ENCODE data around the gene SLC40A1. TPM values are rescaled to one million over a fixed set of nuclear protein-coding genes. Genes with fewer than 3 reads are reported as not detected.

Gene SLC40A1
- total RNA-seq, 1 experiment from 2014 or later = not detected

- Histone ChIP-seq H3K36me3 (ENCODE audit: insufficient read depth, low read length) (no peaks in the 10 kb centered on the region), H4K20me1 (ENCODE audit: insufficient read depth, low read depth, low read length) (no peaks in the 10 kb centered on the region), H3K4me3 (ENCODE audit: low read length) (no peak overlapping the region), H3K4me1 (ENCODE audit: low read length) (no peaks in the 10 kb centered on the region), H2AFZ (ENCODE audit: low read length) (no peak overlapping the region), H3K79me2 (ENCODE audit: low read length) (no peaks in the 10 kb centered on the region), H3K9me3 (ENCODE audit: low read length) (no peaks in the 10 kb centered on the region), H3K9me2 (replicated peaks; ENCODE audit: insufficient read depth, low read length) (no peaks in the 10 kb centered on the region), H3K27me3 (ENCODE audit: low read length) (no peaks in the 10 kb centered on the region), H3K27ac (ENCODE audit: low read length) (no peak overlapping the region), H3K9ac (ENCODE audit: low read length) (no peak overlapping the region), H3K4me2 (ENCODE audit: low read depth, low read length, poor library complexity, severe bottlenecking) (no peak overlapping the region)
- no peak for DNase-seq
Measured at GRCh38 chr2:189569295-189569910, 11.2 kb downstream of the SLC40A1 start.

DNA sequence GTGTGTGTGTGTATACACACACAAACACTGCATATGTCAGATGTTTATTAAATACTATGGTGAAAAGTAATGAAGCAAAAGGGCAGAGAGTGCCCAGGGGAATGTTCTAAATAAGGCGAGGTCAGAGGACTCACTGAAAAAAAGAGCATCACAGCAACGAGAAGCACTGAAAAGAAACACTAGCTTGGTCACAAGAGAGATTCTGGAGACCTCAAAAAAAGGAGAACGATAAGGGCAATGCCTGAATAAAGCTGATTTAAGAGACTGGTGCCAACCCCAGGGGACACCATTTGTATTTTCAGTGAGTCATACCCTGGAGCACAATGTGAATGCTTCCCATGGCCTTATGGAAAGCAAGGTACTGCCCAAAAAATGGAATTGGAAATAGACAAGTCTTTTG, 14.5 kb downstream of the SLC40A1 start:
- no peak overlapping the region for H3K4me3 ChIP-seq (ENCODE audit: low read length)
- no peak overlapping the region for H3K27ac ChIP-seq (ENCODE audit: low read length)
- H3K9me3 ChIP-seq (ENCODE audit: low read length) = no peaks in the 10 kb centered on the region
- H3K9me2 ChIP-seq (replicated peaks; ENCODE audit: insufficient read depth, low read length) = no peaks in the 10 kb centered on the region
- H2AFZ ChIP-seq (ENCODE audit: low read length) = no peak overlapping the region
- no peaks in the 10 kb centered on the region for H3K4me1 ChIP-seq (ENCODE audit: low read length)
- no peak overlapping the region for H3K4me2 ChIP-seq (ENCODE audit: low read depth, low read length, poor library complexity, severe bottlenecking)
- DNase-seq = no peak
- H3K9ac ChIP-seq (ENCODE audit: low read length) = no peak overlapping the region
- H3K27me3 ChIP-seq (ENCODE audit: low read length) = no peaks in the 10 kb centered on the region
- no peaks in the 10 kb centered on the region for H3K36me3 ChIP-seq (ENCODE audit: insufficient read depth, low read length)
- no peaks in the 10 kb centered on the region for H4K20me1 ChIP-seq (ENCODE audit: insufficient read depth, low read depth, low read length)
- no peaks in the 10 kb centered on the region for H3K79me2 ChIP-seq (ENCODE audit: low read length)

DNA sequence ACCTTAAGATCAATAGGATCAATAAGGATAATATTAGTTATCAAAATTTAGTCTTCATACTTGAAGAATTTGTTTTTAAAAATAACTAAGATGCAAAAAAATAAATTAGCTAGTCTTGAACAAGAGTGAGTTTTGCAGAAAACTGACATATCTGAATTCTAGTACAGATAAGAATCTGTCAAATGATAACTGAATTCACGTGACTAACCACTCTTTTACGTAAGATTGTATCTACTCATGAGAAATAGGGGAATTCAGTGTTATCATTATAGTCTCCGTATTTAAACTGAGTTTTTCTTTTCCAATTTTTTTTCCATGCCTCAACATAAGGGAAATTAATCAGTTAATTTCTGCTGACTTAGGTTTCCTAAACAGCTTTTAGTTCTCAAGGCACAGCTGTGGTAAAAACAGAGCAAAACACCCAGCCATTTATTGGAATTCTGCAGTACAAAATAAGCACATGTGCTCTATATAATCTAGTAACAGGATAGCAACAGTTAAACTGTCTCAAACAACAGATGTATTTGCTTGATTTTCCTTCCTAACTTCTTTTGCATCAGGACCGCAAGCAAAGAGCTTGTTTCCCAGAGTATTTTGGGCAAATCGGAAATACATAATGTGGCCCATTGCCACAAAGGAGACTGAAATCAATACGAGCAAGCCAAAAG, 19.1 kb downstream of the SLC40A1 start:
- Histone ChIP-seq H3K4me1 (ENCODE audit: low read length) (no peaks in the 10 kb centered on the region), H3K4me2 (ENCODE audit: low read depth, low read length, poor library complexity, severe bottlenecking) (no peak overlapping the region), H3K9me3 (ENCODE audit: low read length) (no peaks in the 10 kb centered on the region), H3K9ac (ENCODE audit: low read length) (no peak overlapping the region), H3K9me2 (replicated peaks; ENCODE audit: insufficient read depth, low read length) (no peaks in the 10 kb centered on the region), H3K27ac (ENCODE audit: low read length) (no peak overlapping the region), H3K79me2 (ENCODE audit: low read length) (no peaks in the 10 kb centered on the region), H3K27me3 (ENCODE audit: low read length) (no peaks in the 10 kb centered on the region), H3K36me3 (ENCODE audit: insufficient read depth, low read length) (no peaks in the 10 kb centered on the region), H4K20me1 (ENCODE audit: insufficient read depth, low read depth, low read length) (no peaks in the 10 kb centered on the region), H2AFZ (ENCODE audit: low read length) (no peak overlapping the region), H3K4me3 (ENCODE audit: low read length) (no peak overlapping the region)
- no peak for DNase-seq

GRCh38 chr2:189560273-189560586, 20.4 kb downstream of the SLC40A1 start:
- H3K9me3 ChIP-seq (ENCODE audit: low read length) = no peaks in the 10 kb centered on the region

DNA sequence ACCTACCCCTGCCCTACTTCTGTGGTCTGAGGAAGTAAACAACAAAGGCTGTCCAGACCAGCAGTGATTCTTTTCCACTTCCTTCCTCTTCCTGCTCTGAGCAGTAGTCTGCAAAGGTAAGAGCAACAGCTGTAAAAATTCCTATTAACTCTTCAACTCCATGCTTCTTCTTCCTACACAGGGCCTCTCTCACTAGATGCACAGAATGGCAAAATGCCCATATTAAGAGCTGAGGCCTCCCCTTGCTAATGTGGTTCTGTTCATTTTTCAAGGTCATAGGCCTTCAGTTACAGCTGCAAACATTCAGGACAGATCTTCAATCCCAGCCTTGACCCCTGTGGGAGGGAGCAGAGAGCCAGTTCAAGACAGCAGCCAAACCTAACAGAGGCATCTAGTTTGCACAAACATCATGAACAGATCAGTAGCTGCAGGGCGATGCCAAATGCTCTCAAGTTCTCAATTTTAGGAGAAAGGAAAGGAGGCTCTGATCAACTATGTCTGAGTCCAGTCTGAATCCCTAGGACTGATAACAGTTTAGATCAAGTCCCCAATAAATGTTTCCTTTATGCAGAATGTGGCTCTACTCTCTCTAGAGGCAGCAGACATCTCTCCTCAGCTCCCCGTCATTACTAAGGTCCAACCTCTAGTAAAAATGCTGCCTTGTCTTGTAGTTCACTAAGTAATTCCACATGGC, 20.9 kb downstream of the SLC40A1 start:
- Histone ChIP-seq H2AFZ (ENCODE audit: low read length) (no peak overlapping the region), H3K4me3 (ENCODE audit: low read length) (no peak overlapping the region), H3K79me2 (ENCODE audit: low read length) (no peaks in the 10 kb centered on the region), H4K20me1 (ENCODE audit: insufficient read depth, low read depth, low read length) (no peaks in the 10 kb centered on the region), H3K36me3 (ENCODE audit: insufficient read depth, low read length) (no peaks in the 10 kb centered on the region), H3K4me2 (ENCODE audit: low read depth, low read length, poor library complexity, severe bottlenecking) (no peak overlapping the region), H3K9me2 (replicated peaks; ENCODE audit: insufficient read depth, low read length) (no peaks in the 10 kb centered on the region), H3K27ac (ENCODE audit: low read length) (no peak overlapping the region), H3K27me3 (ENCODE audit: low read length) (no peaks in the 10 kb centered on the region), H3K9me3 (ENCODE audit: low read length) (no peaks in the 10 kb centered on the region), H3K9ac (ENCODE audit: low read length) (no peak overlapping the region), H3K4me1 (ENCODE audit: low read length) (no peaks in the 10 kb centered on the region)
- DNase-seq = no peak

More at GRCh38 chr2:189560273-189560586, 20.4 kb downstream of the SLC40A1 start:
- no peaks in the 10 kb centered on the region for H3K79me2 ChIP-seq (ENCODE audit: low read length)
- H3K36me3 ChIP-seq (ENCODE audit: insufficient read depth, low read length) = no peaks in the 10 kb centered on the region
- H3K9me2 ChIP-seq (replicated peaks; ENCODE audit: insufficient read depth, low read length) = no peaks in the 10 kb centered on the region
- no peaks in the 10 kb centered on the region for H3K27me3 ChIP-seq (ENCODE audit: low read length)
- H3K4me3 ChIP-seq (ENCODE audit: low read length) = no peak overlapping the region
- H3K9ac ChIP-seq (ENCODE audit: low read length) = no peak overlapping the region
- DNase-seq = no peak
- H3K27ac ChIP-seq (ENCODE audit: low read length) = no peak overlapping the region
- H4K20me1 ChIP-seq (ENCODE audit: insufficient read depth, low read depth, low read length) = no peaks in the 10 kb centered on the region
- no peak overlapping the region for H3K4me2 ChIP-seq (ENCODE audit: low read depth, low read length, poor library complexity, severe bottlenecking)
- H3K4me1 ChIP-seq (ENCODE audit: low read length) = no peaks in the 10 kb centered on the region
- H2AFZ ChIP-seq (ENCODE audit: low read length) = no peak overlapping the region

- Histone ChIP-seq H3K79me2 (ENCODE audit: low read length) (no peaks in the 10 kb centered on the region), H3K9me3 (ENCODE audit: low read length) (no peaks in the 10 kb centered on the region), H3K4me1 (ENCODE audit: low read length) (no peaks in the 10 kb centered on the region), H3K4me2 (ENCODE audit: low read depth, low read length, poor library complexity, severe bottlenecking) (no peak overlapping the region), H3K9ac (ENCODE audit: low read length) (no peak overlapping the region), H3K4me3 (ENCODE audit: low read length) (no peak overlapping the region), H2AFZ (ENCODE audit: low read length) (no peak overlapping the region), H3K9me2 (replicated peaks; ENCODE audit: insufficient read depth, low read length) (no peaks in the 10 kb centered on the region), H3K36me3 (ENCODE audit: insufficient read depth, low read length) (no peaks in the 10 kb centered on the region), H4K20me1 (ENCODE audit: insufficient read depth, low read depth, low read length) (no peaks in the 10 kb centered on the region), H3K27ac (ENCODE audit: low read length) (no peak overlapping the region), H3K27me3 (ENCODE audit: low read length) (no peaks in the 10 kb centered on the region)
- no peak for DNase-seq
Measured at GRCh38 chr2:189558516-189559272, 21.9 kb downstream of the SLC40A1 start.

GRCh38 chr2:189557373-189557772, 23.2 kb downstream of the SLC40A1 start:
- H2AFZ ChIP-seq (ENCODE audit: low read length) = no peak overlapping the region
- H3K36me3 ChIP-seq (ENCODE audit: insufficient read depth, low read length) = no peaks in the 10 kb centered on the region
- H3K4me3 ChIP-seq (ENCODE audit: low read length) = no peak overlapping the region
- no peaks in the 10 kb centered on the region for H3K4me1 ChIP-seq (ENCODE audit: low read length)
- no peaks in the 10 kb centered on the region for H3K9me2 ChIP-seq (replicated peaks; ENCODE audit: insufficient read depth, low read length)
- no peak overlapping the region for H3K27ac ChIP-seq (ENCODE audit: low read length)
- H3K4me2 ChIP-seq (ENCODE audit: low read depth, low read length, poor library complexity, severe bottlenecking) = no peak overlapping the region
- H3K79me2 ChIP-seq (ENCODE audit: low read length) = no peaks in the 10 kb centered on the region
- no peak overlapping the region for H3K9ac ChIP-seq (ENCODE audit: low read length)
- no peaks in the 10 kb centered on the region for H4K20me1 ChIP-seq (ENCODE audit: insufficient read depth, low read depth, low read length)
- no peaks in the 10 kb centered on the region for H3K9me3 ChIP-seq (ENCODE audit: low read length)
- no peak for DNase-seq
- no peaks in the 10 kb centered on the region for H3K27me3 ChIP-seq (ENCODE audit: low read length)

DNA sequence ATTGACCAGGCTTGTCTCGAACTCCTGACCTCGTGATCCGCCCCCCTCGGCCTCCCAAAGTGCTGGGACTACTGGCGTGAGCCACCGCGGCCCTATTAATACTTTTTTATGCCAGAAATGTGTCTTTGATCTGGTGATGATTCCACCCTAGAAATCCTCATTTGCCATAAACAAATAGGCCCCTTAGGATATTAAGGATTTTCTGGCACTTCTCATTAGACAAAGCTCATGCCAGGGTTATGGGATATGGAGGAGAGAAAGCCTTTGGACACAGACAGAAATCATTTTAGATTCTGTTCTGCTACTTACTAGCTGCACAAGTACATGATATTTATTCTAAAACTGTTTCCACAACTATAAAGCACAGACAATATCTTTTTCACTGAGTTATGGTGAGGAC, 24.1 kb downstream of the SLC40A1 start:
- no peak for DNase-seq
- H3K27ac ChIP-seq (ENCODE audit: low read length) = no peak overlapping the region
- H3K4me2 ChIP-seq (ENCODE audit: low read depth, low read length, poor library complexity, severe bottlenecking) = no peak overlapping the region
- H3K27me3 ChIP-seq (ENCODE audit: low read length) = no peaks in the 10 kb centered on the region
- H3K36me3 ChIP-seq (ENCODE audit: insufficient read depth, low read length) = no peaks in the 10 kb centered on the region
- H3K9me2 ChIP-seq (replicated peaks; ENCODE audit: insufficient read depth, low read length) = no peaks in the 10 kb centered on the region
- no peaks in the 10 kb centered on the region for H3K9me3 ChIP-seq (ENCODE audit: low read length)
- no peaks in the 10 kb centered on the region for H3K79me2 ChIP-seq (ENCODE audit: low read length)
- H3K4me3 ChIP-seq (ENCODE audit: low read length) = no peak overlapping the region
- H3K4me1 ChIP-seq (ENCODE audit: low read length) = no peaks in the 10 kb centered on the region
- no peak overlapping the region for H2AFZ ChIP-seq (ENCODE audit: low read length)
- no peak overlapping the region for H3K9ac ChIP-seq (ENCODE audit: low read length)
- H4K20me1 ChIP-seq (ENCODE audit: insufficient read depth, low read depth, low read length) = no peaks in the 10 kb centered on the region
